ENCODE measurements around the gene KLHL1.

The KLHL1 gene

DNA sequence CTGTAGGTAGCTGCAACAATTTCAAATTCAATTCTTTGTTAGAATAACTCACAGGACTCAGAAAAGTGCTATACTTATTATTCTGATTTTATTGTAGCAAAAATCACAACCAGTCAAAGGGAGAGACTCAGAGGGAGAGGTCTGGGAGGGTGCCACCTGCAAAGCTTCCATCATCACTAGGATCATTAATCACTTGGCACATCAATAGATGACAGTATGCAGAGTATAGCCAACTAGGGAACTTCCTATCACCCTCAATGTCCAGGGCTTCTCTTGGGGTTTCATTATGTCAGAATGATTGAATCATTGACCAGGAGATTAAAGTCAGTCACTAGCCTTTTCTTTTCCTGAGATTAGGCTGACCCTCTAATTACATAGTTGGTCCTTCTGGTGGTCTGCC, 432.0 kb downstream of the KLHL1 start:
- DNase-seq, result no peak

DNA sequence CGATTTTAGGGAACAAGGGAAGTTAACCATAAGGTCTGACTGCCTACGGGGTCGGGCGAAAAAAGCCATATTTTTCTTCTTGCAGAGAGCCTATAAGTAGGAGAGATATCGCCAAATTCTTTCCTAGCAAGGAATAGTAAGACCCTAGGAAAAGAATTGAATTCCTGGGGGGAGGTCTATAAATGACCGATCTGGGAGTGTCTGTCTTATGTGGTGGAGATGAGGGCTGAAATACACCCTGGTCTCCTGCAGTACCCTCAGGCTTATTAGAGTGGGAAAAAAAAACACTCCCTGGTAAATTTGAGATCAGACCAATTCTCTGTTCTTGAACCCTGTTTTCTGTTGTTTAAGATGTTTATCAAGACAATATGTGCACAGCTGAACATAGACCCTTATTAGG, 448.1 kb downstream of the KLHL1 start:
- no peak for DNase-seq

DNA sequence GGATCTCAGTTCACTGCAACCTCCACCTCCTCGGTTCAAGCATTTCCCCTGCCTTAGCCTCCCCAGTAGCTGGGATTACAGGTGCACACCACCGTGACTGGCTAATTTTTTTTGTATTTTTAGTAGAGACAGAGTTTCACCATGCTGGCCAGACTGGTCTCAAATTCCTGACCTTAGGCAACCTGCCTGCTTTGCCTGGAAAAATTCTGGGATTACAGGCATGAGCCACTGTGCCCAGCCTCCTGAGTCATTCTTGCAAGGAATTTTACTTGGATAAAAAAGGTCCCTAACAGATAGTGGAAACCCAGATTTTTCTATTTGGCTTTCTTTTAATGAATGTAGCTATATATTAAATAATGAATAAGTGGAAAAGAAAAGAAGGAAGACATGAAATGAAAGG, 450.6 kb downstream of the KLHL1 start:
- no peak for DNase-seq

DNA sequence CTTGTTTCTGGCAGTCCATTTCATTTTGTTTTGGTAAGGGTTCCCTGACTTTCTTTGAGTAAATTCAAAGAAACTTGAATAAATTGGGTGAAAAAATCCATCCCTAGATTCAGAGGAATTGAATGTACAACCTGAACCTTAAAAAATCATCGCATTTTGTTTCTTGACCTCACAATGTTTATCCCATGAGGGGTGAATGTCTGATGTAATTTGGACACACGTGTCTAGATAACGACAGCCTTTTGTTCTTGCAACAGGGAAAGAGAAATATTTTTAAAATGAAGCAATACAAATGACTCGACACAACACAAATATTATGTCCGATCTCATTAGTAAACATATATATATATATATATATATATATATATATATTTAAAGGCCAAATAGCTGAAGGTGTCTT, 453.9 kb downstream of the KLHL1 start:
- no peak for DNase-seq
